GM18858 (cell line): ENCODE results near the gene AAK1.

Experiments used
- ATAC-seq: cut with Tn5 transposase; IDR thresholded peaks from one replicate; pipeline ENCODE4 v1.9.1; 2021; ENCODE audit not compliant: unreplicated experiment

Gene AAK1

DNA sequence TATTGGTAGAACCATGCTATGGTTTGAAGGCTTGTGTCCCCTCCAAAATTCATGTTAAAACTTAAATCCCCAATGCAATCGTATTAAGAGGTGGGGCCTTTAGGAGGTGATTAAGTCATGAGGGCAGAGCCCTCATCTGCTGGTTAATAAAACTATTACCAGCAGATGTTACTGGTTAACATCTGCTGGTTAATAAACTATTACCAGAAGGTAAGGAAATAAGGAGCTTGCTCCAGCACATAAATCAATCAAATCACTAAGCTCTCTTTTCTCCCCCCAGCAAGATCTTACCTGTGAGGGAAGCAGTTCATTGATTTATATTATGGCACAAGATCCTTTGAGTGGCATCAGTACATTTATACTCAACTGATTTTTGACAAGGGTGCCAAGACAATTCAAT is 96.9 kb downstream of the AAK1 start:
- no peak for ATAC-seq

DNA sequence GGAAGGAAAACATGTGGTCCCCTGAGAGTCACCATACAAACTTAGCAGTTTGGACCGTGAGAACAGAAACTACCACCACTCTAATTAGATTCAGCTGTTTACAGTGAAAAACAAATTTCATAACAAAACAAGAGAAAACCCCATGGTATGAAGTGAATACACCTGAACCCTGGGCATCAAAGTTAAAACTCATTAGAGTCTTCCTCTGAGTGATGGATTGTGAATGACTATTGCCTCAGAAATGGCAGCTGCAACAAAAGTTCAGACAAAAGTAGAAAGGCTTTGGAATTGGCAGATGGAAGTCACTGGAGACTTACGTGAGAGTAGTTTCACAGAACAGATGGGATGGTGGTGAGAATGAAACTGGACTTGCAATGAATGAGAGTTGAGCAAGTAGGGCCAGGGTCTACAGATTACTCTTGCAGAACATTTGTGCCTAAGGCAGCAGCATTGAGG is 98.0 kb downstream of the AAK1 start:
- peak; percentile 65 for ATAC-seq

DNA sequence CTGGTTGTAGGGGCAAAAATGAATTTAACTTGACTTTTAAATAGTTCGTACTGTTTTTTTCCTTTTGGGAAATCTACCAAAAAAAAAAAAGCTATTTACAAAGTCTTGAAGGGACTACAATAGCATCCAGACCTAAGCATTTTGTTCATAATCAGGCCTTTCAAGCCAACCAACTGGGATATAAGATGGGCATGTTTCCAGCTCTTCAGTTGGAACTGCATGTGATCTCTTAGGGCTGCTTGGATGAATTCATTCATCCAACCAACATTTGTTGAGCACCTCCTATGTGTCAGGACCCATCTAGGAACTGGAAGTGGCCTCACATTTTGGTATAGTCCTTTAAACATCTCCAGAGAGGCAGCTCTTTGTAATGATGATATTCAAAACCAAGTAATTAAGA is 98.6 kb downstream of the AAK1 start:
- ATAC-seq = no peak

DNA sequence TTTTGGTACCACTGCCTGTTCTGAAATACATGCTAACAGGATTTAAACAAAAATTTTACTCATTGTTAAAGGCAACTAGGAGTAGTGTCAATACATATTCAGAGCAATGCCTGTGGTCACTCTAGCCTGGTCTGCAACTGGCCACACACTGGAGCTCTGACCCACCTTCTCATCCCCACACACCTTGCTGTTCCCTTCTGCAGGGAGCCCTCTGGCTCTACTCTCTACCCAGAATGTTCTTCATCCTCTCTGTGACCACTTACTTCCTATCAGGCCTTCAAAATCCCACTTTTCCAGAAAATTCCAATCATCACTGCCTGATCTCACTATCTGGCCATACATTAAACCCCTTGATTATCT is 104.0 kb downstream of the AAK1 start:
- ATAC-seq = no peak

DNA sequence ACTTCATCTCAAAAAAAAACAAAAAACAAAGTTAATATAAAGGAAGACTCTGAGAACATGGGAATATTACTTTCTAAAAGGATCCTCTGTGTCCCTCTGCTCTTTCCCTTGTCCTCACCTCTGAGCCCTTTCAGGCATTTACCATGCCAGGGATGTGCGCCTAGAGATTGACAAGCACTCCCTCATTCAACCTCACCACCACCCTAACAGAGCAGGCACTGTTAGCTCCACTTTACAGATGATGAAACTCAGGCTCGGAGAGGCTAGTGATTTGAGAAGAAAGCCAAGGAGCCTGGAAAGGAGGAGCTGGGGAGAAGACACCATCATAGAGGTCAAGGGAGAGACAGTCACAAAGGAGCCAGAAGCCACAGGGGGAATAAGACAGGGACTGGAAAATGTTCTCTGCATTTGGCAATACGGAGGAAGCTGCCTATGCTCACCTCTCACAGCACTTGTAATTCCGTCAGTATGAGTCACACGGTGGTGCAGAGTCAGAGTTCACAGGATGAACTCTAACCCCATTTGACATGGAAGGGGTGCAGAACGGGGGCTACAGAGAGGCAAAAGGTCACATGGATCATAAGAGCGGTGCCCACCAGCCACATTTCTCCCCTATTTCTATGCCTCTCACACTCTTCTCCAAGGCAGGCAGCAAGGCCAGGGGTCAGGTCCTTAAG is 104.5 kb downstream of the AAK1 start:
- ATAC-seq = no peak

DNA sequence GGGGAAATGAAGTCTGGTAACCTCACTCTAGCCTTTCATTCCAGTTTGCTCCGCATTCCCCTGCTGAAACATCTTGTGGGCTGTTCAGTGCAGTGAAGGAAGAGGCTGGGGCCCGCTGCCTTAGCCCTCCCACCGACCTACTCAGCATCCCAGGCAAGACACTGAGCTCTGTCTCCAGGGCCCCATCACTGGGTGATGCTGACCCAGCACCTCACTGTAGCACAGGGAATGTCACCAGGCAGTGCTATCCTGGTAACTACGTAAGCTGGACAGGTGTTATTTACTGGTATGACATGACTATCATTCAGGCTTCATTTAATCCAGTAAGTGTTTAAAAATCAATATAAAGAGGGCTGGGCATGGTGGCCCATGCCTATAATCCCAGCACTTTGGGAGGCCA is 105.3 kb downstream of the AAK1 start:
- ATAC-seq = no peak

DNA sequence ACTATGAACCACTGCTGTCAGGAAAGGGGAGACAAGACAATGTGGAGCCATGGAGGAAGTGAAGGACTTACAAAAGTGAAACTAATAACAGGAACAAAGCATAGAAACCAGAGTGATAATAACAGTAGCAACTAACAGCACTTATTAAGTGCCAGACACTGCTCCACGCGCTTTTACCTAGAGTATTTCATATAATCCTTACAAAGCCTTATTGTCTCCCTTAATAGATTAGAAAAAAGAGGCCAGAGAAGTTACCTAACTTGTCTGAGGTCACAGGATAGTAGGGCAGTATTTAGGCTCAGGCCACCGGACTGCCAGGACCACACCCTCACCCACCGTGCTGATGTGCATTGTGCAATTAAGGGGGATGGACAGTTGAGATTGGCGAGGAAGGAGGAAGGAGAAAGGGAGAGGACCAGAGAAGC is 107.7 kb downstream of the AAK1 start:
- ATAC-seq = peak; percentile 63

DNA sequence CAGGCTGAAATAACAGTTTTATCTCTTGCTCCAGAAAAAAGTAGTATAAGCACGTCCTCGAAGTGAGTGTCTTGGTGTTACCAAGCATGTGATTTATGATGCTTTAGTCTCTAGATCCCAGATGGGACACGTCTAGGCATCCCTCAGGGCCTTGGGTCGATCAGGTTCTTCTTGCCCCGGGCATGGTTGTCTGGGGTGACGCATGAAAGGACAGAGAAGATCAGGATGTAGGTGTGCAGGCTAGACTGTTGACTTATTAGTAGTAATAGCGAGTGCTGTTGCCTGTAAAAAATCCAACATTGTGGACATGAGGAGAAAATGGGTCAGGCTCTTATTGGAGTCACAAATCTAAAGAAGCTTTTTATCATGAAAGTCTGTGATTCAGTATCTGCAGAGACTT is 112.4 kb downstream of the AAK1 start:
- ATAC-seq = no peak

DNA sequence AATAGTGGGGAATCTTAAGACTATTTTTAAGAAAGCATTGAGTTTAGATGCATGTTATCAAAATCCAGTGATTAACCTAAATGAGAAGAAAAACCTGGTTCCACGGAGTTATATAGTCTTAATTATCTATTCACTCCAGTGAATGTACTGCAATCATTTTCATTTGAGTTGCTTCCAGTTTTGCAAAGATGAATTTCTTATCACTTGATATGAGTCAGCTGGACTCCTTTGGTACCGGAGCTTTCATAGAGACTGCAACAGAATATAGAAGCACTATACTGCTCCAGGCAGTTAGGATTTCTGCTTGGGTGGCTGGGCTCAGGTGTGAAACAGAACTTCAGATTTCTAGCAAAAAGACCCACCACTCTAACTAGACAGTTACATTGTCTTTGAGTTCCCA is 114.1 kb downstream of the AAK1 start:
- no peak for ATAC-seq

DNA sequence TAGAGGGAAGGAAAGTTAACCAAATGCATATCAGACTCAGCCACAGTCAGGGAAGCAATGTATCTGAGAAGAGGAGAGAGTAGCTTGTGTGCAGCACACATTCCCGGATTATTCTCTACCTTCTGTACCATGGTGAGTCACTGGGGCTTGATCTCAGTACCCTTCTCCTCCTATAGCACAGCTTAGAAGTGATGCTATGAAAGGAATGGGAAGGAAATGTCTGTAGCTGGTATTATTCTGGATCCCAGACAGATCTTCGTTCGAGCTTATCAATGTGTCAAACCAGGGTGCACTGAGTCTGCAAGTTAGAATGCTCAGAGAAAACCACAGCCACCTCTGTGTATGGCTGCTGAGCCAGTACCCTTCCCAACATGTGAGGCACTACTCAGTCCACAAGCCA is 118.3 kb downstream of the AAK1 start:
- ATAC-seq = no peak

DNA sequence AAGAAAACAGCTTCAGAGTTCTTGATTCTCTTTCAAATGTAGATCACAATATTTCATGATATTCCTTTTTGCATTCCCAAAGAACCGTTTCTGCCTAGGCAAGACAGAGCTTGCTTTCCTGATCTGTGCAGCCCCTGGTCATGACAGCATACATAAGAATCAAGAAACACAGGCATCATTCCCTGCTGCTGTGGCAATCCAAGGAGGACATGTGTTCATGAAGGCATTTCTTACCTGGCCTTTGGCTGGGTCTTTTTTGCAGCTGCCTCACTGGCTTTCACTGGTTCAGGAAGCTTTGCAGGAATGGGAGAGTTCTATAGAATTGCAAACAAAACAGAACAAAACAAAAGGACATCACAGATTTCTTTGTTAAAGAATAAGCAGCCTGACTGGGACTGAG is 118.7 kb downstream of the AAK1 start:
- no peak for ATAC-seq

DNA sequence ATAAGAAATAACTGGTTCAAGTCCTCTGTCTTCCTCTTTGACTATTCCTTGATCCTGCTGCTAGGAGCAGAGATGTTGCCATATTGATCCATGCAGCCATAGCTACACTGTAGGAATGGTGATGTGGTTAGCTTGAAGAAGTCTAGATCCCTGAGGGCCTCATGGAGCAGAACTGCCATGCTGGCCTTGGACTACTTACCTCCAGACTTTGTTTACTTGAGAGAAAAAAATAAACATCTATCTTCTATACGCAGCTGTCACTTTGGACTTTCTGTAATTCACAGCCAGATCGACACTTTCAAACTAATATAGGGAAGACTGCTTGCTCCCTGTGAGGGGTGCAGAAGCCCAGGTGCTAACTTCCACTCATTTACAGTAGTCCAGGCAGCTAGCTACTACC is 121.8 kb downstream of the AAK1 start:
- no peak for ATAC-seq

DNA sequence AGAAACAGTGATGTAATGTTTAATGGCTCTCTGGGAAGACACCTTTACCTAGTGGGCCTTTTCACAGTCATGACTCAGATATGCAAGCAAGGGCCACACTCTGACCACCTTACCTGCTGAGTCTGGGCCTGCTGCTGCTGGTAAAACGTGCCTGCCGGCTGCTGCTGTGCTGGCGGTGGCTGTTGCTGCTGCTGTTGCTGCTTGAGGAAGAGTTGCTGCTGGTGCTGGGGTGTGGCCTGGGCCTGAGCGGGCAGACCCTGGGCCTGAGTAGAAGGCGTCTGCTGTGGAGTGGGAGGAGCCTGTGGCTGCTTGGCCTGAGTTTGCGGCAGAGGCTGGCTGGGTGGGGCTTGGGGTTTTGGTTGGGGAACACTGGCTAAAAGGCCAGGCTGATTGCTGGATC is 124.7 kb downstream of the AAK1 start:
- ATAC-seq = no peak

DNA sequence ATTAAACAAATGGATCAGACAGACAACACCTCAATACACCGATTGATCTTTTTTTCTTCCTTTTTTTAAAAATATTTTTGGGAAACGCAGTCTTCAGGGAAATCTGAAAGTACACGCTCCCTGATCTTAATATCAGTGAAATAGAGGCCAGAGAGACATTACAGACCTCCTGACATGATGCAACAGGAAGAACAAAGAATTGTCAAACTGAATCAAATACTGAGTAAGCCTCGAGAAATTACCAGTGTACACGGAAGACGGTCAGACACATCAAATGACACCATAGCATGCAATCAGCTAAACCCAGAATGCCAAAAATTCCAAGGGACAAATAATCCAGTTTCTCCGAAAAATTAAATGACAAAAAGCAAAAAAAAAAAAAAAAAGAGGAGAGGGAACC is 126.1 kb downstream of the AAK1 start:
- no peak for ATAC-seq

DNA sequence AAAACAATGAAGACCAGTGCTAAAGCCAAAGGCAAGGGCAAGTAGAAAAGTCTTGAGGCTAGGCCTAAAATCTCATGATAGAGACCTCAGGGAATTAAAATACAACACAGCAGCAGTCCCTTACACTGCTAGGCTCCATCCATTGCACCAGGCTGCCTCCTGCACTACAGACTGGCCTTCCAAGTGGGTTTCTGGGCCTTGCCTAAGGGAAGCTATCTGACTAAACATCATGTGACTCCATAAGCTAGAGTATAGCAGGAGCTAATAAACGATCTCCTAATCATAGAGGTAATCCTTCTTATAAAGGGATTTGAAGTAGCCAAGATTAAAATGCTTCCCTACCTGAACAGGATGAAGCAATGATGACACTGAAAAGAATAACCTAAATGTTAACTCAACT is 128.7 kb downstream of the AAK1 start:
- ATAC-seq = no peak

DNA sequence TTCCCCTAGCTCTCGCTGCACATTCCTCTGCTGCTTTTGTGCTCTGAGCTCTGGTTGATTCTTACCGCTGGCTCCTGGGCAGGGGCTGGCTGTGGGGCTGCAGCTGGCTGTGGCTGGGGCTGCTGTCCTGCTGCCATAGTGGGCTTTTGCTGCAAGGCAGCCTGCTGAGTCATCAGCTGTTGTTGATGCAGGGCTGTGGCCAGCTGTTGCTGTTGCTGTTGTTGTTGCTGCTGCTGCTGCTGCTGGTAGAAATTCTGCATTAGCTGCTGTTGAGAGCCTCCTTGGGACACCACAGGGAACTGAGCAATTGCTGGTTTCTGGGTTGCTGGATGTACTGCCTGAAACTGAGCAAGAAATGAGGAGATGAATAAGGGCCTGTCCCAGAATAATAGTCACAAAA is 129.1 kb downstream of the AAK1 start:
- no peak for ATAC-seq

DNA sequence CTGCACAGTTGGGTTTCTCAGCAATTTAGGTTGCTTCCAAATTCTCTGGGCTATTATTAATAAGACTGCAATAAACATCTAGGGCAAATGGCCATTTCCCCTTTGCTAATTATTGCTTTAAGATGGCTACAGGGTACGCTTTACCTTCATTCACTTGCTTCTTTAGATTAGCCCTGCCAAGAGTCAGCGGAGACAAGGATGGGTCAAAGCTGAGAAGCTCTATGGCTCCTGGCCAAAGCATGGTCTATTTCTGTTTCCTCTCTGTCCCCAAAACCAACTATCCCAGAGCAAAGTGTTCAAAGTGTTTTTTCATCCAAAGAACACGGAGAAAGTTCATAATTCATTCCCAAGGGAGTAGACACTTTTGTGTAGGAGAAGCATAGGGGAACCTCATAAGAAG is 131.1 kb downstream of the AAK1 start:
- no peak for ATAC-seq

DNA sequence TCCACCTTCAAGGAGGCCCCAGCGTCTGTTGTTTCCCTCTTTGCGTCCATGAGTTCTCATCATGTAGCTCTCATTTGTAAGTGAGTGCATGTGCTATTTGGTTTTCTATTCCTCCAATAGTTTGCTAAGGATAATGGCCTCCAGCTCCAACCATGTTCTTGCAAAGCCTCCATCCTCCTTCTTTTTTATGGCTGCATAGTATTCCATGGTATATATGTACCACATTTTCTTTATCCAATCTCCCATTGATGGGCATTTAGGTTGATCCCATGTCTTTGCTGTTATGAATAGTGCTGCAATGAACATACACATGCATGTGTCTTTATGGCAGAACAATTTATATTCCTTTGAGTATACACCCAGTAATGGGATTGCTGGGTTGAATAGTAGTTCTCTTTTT is 133.3 kb downstream of the AAK1 start:
- no peak for ATAC-seq

DNA sequence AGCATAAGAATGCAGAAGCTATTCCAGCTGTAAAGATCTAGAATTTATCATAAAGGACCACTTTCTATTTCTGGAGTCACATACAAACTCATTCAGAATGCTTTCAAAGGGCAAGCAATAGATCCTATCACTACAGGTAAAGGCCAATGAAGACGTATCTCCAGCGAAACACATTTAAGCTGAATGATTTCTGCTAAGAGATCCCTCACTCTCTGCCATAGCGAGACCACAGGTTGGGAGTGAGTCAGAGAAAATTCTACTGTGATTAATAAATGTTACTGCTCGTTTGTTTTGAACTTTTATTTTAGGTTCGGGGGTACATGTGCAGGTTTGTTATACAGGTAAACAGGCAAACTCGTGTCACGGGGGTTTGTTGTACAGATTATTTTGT is 133.8 kb downstream of the AAK1 start:
- no peak for ATAC-seq

DNA sequence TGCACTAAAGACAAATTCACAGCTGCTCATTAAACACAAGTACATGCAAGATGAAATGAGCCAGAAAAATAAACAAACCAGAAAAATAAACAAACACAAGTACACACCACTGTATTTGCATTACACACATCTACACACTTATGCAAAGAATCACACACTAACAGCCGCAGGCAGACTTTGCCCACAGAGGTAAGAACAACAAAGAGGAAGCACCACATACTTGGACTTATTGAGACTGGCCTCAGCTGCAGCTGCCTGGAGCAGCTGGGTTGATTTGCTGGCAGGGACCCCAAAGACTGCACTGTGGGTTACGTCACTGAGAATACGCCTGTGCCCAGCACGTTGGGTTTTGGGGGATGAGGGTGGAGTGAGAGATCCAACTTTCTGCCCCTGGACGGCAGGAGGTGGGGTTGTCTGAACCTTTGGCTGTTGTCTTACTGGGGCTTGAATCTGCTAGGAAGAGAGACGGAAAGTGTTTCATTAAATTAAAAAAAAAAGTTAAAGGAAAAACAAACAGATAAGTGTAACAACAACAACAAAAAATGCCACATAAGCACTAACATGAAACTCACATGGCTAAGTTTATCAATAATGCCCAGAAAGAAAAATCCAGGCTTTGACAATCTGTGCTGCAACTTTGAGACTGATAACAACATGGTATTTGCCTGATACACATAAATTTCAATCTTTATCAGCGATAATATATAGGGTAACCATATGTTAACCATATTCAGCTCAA is 134.4 kb downstream of the AAK1 start:
- ATAC-seq = no peak

DNA sequence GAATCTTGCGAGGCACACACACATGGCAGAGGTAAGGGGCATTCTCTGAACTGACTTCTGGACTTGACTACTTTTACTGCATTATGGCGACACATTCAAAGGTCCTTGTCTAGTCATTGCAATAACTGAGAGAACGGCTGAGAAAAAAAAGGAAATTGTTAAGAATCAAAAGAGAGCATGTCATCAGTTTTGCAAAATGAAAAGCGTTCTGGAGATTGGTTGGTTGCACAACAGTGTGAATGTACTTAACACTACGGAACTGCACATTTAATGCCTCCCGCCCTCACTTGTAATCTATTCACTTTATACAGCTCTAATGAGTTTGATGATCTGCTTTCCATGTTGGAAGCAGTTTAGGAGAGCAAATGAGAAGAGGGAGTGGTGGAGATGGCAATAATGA is 137.8 kb downstream of the AAK1 start:
- ATAC-seq = no peak

DNA sequence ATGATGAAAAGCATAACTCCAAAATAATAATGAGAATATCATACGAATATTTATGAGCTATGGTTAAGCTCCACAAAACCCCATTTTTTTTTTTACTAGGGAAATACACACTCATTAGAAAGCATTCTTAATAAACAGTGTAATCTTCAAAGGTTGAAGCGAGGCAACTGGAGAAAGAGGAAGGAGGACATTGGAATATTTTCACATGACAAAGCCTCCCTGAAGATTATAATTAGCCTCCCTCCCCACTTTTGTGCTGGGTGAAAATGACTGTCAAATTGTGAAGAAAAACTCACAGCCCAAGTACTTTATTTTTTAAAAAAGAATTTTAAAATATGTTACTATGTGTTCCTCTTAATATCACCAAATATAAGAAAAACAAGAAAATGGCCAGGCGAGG is 142.2 kb downstream of the AAK1 start:
- no peak for ATAC-seq

DNA sequence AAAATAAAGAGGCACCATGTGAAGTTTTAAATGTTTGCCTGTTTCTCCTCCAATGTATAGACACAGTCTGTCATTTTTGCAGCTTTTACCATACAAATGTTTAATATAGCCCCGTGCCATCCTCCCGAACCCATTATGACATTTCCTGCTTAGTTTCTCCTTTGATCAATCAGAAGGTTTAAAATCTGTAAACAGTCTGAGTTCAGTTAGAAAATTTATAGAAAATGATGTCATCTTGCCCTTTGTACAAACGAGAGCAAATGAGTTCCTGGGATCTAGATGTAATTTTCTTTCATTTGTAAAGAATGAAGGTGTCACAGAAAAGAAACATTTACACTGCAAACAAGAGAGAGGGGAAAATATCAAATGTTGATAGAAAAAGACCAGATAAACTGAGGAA is 143.6 kb downstream of the AAK1 start:
- no peak for ATAC-seq
